ENCODE data around the gene HNF4A. TPM values are rescaled to one million over a fixed set of nuclear protein-coding genes. Genes with fewer than 3 reads are reported as not detected.
A peak's percentile ranks its signal among the peaks of the same experiment; 100 is the strongest.

Gene HNF4A
- total and polyA plus RNA-seq, 2 of the 13 experiments (the other 11 are each of a cell fraction or from before 2014, with no cell fraction given): 80.9 to 169 TPM

GRCh38 chr20:44475694-44476560 lies 120.4 kb downstream of the HNF4A start, which contains the start of gene TTPAL (continued):
- TF ChIP-seq, protein P1, sequence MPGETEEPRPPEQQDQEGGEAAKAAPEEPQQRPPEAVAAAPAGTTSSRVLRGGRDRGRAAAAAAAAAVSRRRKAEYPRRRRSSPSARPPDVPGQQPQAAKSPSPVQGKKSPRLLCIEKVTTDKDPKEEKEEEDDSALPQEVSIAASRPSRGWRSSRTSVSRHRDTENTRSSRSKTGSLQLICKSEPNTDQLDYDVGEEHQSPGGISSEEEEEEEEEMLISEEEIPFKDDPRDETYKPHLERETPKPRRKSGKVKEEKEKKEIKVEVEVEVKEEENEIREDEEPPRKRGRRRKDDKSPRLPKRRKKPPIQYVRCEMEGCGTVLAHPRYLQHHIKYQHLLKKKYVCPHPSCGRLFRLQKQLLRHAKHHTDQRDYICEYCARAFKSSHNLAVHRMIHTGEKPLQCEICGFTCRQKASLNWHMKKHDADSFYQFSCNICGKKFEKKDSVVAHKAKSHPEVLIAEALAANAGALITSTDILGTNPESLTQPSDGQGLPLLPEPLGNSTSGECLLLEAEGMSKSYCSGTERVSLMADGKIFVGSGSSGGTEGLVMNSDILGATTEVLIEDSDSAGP (CRISPR knock-in tag; IDR thresholded peaks at IDR 0.05; ENCODE audit: borderline replicate concordance): peak; percentile 97
- no peak; the same call in 1 of the 2 replicates for TF ChIP-seq JDP2 (CRISPR knock-in tag; IDR thresholded peaks at IDR 0.05; ENCODE audit: borderline replicate concordance)
- TF ChIP-seq ZBTB25 (CRISPR knock-in tag; IDR thresholded peaks at IDR 0.05): peak; percentile 65
- peak; percentile 98 for TF ChIP-seq WIZ (CRISPR knock-in tag; IDR thresholded peaks at IDR 0.05)
- no peak for TF ChIP-seq RFX1 (IDR thresholded peaks at IDR 0.05)
- TF ChIP-seq, protein P2, sequence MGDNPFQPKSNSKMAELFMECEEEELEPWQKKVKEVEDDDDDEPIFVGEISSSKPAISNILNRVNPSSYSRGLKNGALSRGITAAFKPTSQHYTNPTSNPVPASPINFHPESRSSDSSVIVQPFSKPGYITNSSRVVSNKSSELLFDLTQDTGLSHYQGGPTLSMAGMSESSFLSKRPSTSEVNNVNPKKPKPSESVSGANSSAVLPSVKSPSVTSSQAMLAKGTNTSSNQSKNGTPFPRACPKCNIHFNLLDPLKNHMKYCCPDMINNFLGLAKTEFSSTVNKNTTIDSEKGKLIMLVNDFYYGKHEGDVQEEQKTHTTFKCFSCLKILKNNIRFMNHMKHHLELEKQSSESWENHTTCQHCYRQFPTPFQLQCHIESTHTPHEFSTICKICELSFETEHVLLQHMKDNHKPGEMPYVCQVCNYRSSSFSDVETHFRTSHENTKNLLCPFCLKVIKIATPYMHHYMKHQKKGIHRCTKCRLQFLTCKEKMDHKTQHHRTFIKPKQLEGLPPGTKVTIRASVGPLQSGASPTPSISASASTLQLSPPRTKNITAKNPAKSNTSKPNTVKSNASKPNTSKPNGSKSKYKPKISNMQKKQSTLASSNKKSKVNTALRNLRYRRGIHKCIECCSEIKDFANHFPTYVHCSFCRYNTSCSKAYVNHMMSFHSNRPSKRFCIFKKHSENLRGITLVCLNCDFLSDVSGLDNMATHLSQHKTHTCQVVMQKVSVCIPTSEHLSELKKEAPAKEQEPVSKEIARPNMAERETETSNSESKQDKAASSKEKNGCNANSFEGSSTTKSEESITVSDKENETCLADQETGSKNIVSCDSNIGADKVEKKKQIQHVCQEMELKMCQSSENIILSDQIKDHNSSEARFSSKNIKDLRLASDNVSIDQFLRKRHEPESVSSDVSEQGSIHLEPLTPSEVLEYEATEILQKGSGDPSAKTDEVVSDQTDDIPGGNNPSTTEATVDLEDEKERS (CRISPR knock-in tag; IDR thresholded peaks at IDR 0.05): no peak
- TF ChIP-seq CENPBD1 (CRISPR knock-in tag; IDR thresholded peaks at IDR 0.05; ENCODE audit: borderline replicate concordance, low read depth): no peak
- peak; percentile 54; the same call in 1 of the 2 replicates for TF ChIP-seq SIX4 (CRISPR knock-in tag; IDR thresholded peaks at IDR 0.05)
- TF ChIP-seq ZKSCAN1 (IDR thresholded peaks at IDR 0.05; ENCODE audit: low read length): no peak
- TF ChIP-seq THYN1 (CRISPR knock-in tag; IDR thresholded peaks at IDR 0.05; ENCODE audit: borderline replicate concordance, low read depth): peak; percentile 98
- no peak for TF ChIP-seq ZNF207 (IDR thresholded peaks at IDR 0.05; ENCODE audit: borderline replicate concordance)
- TF ChIP-seq FOSL1 (CRISPR knock-in tag; IDR thresholded peaks at IDR 0.05; ENCODE audit: borderline replicate concordance): no peak
- TF ChIP-seq AKNA (CRISPR knock-in tag; IDR thresholded peaks at IDR 0.05; ENCODE audit: borderline replicate concordance): no peak; the same call in 1 of the 2 replicates
- TF ChIP-seq ZNF264 (CRISPR knock-in tag; IDR thresholded peaks at IDR 0.05): peak; percentile 84
- peak; percentile 99 for TF ChIP-seq NRL (CRISPR knock-in tag; IDR thresholded peaks at IDR 0.05; ENCODE audit: borderline replicate concordance)
